ENCODE measurements around the gene FUT8.

GRCh38 chr14:65470404-65470880 is 57.9 kb downstream of the FUT8 start:
- TF ChIP-seq CTCF (IDR thresholded peaks at IDR 0.05): no peak
- TF ChIP-seq POLR2A (IDR thresholded peaks at IDR 0.05): no peak
